H1 (cell line): ENCODE measurements around the gene BMPR1A. TPM values are rescaled to one million over a fixed set of nuclear protein-coding genes. Genes with fewer than 3 reads are reported as not detected.

Experiments used
- BACH1 ChIP-seq: IDR thresholded peaks from 2 replicates; pipeline ENCODE4 v1.6.1; 2012; ENCODE audit warnings: low read length, improper control_type of control experiment
- KDM1A ChIP-seq: fragments of 200-600, 300-600 bp; sonication (generic); IDR thresholded peaks from 2 replicates; pipeline ENCODE4 v1.7.1; 2016; ENCODE audit warnings: mild to moderate bottlenecking, low read length, borderline replicate concordance
- SP2 ChIP-seq: IDR thresholded peaks from 2 replicates; pipeline ENCODE4 v1.6.1; 2012; ENCODE audit warnings: mild to moderate bottlenecking, low read length, inconsistent platforms
- SP4 ChIP-seq: IDR thresholded peaks from 2 replicates; pipeline ENCODE4 v1.6.1; 2012; ENCODE audit warnings: low read length, inconsistent platforms
- TAF7 ChIP-seq: optimal IDR thresholded peaks from 2 replicates; pipeline ENCODE3; 2011; ENCODE audit warnings: low read depth, mild to moderate bottlenecking, inconsistent platforms, low read length, moderate library complexity, borderline replicate concordance
- ZNF274 ChIP-seq: IDR thresholded peaks from 2 replicates; pipeline ENCODE4 v1.7.0; 2012; ENCODE audit warnings: low read length, borderline replicate concordance; ENCODE audit errors: extremely low read depth
- polyA plus RNA-seq, 7 experiments: library from polyadenylated mRNA; depleted of rRNA in 3 of 7; stranded (reverse) in 5 of 7; unstranded in 2 of 7; fragments of >200 nt in 5 of 7; fragments of 200-250 nt in 2 of 7; gene quantifications; 1 replicate in 5 of 7; 2 replicates in 1 of 7; 4 replicates in 1 of 7; pipeline versions ENCODE4 v1.2.1 to v1.2.3, GENCODE V29; 2011 to 2013; ENCODE audit warnings: missing spikeins in 2 of 7, mixed read lengths in 2 of 7
- total RNA-seq: library from RNA; stranded (reverse); fragmentation: NEBNext Ultra II Directional; extraction: Animal tissue kit (Norgen Biotek cat#: 25700); gene quantifications from 2 replicates; pipeline ENCODE4 v1.2.1, GENCODE V29; 2021
- TF ChIP-seq, protein P1 (sequence below), 3 experiments: IDR thresholded peaks; 1 replicate in 2 of 3; 2 replicates in 1 of 3; pipeline versions ENCODE4 v1.5.1 to v1.6.1; 2011; ENCODE audit warnings: low read length in 3 of 3, mild to moderate bottlenecking in 3 of 3, inconsistent platforms in 2 of 3, low read depth in 1 of 3, moderate library complexity in 1 of 3; ENCODE audit not compliant: insufficient read depth in 1 of 3; ENCODE audit errors: control extremely low read depth in 1 of 3
- TF ChIP-seq, protein P2 (sequence below): IDR thresholded peaks from 2 replicates; pipeline ENCODE4 v1.6.1; 2011; ENCODE audit warnings: low read length, improper control_type of control experiment

BMPR1A gene
- total and polyA plus RNA-seq, 2 of the 8 experiments (the other 6 are each of a cell fraction or from before 2014, with no cell fraction given) = 34.4 to 129 TPM

DNA sequence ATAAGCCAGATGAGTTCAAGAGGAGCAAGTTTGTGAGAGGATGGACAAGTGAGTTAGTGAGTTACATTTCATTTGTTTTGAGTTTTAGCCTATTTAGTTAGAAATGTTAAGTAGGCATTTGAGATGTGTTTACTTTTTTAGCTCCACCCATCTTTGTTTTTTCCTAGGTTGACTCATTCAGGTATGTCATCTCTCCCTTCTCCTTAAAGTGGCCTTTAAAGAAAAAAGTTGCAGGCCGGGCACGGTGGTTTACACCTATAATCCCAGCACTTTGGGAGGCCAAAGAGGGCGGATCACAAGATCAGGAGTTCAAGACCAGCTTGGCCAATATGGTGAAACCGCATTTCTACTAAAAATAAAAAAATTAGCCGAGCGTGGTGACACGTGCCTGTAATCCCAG lies 71.2 kb downstream of the BMPR1A start (continued):
- TF ChIP-seq, protein P1, sequence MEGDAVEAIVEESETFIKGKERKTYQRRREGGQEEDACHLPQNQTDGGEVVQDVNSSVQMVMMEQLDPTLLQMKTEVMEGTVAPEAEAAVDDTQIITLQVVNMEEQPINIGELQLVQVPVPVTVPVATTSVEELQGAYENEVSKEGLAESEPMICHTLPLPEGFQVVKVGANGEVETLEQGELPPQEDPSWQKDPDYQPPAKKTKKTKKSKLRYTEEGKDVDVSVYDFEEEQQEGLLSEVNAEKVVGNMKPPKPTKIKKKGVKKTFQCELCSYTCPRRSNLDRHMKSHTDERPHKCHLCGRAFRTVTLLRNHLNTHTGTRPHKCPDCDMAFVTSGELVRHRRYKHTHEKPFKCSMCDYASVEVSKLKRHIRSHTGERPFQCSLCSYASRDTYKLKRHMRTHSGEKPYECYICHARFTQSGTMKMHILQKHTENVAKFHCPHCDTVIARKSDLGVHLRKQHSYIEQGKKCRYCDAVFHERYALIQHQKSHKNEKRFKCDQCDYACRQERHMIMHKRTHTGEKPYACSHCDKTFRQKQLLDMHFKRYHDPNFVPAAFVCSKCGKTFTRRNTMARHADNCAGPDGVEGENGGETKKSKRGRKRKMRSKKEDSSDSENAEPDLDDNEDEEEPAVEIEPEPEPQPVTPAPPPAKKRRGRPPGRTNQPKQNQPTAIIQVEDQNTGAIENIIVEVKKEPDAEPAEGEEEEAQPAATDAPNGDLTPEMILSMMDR (IDR thresholded peaks at IDR 0.05; ENCODE audit: control extremely low read depth in 1 of 3, insufficient read depth in 1 of 3, low read depth in 1 of 3, low read length in 3 of 3) = no peak
- no peak for TF ChIP-seq TAF7
- no peak for TF ChIP-seq BACH1
- TF ChIP-seq SP2 = no peak
- TF ChIP-seq SP4 = no peak
- TF ChIP-seq ZNF274 = no peak
- TF ChIP-seq KDM1A = no peak
- TF ChIP-seq, protein P2, sequence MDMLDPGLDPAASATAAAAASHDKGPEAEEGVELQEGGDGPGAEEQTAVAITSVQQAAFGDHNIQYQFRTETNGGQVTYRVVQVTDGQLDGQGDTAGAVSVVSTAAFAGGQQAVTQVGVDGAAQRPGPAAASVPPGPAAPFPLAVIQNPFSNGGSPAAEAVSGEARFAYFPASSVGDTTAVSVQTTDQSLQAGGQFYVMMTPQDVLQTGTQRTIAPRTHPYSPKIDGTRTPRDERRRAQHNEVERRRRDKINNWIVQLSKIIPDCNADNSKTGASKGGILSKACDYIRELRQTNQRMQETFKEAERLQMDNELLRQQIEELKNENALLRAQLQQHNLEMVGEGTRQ = no peak
